Measurements from ENCODE around the gene KIAA0319L. TPM values are rescaled to one million over a fixed set of nuclear protein-coding genes. Genes with fewer than 3 reads are reported as not detected.

KIAA0319L gene
- total and polyA plus RNA-seq, 4 donors = 27.0 to 107 (median 27.9) TPM

DNA sequence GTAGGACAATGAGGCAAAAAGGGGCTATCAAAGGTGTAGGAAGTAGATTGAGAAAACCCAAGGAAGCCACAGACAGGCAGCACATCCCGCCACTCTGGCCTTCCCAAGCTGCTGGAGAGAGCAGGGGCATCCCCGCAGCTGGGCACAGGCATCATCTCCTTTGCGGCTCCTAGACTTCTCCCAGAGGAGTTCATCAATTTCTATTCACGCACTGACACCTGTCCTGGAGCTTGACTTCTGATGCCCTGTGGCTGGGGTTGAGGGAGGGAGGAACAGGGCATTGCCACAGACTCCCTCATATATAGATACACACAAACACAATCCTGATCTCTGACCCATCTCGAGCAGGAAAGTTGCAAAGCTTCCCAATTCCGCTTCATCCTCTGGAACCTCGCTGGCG, 14.1 kb upstream of the KIAA0319L start:
- Histone ChIP-seq H3K27me3 (ENCODE audit: control insufficient read depth in 4 of 4, insufficient read depth in 4 of 4, low read length in 3 of 4) (peaks cover 0 to 6% (median 3%) of the 10 kb centered on the region in 4 donors), H3K4me1 (ENCODE audit: control insufficient read depth in 4 of 4, insufficient read depth in 4 of 4, low read length in 3 of 4) (peaks cover 0 to 7% (median 3%) of the 10 kb centered on the region in 4 donors), H3K9me3 (ENCODE audit: control insufficient read depth in 4 of 4, low read length in 3 of 4) (no peaks in the 10 kb centered on the region), H3K36me3 (ENCODE audit: control insufficient read depth in 4 of 4, insufficient read depth in 3 of 4, low read depth in 1 of 4, low read length in 3 of 4) (no peaks in the 10 kb centered on the region), H3K4me3 (ENCODE audit: low read depth in 1 of 3, low read length in 3 of 3) (no peak overlapping the region), H3K27ac (ENCODE audit: low read depth in 1 of 2, low read length in 2 of 2) (no peak overlapping the region), H3K9ac (ENCODE audit: low read depth in 1 of 2, low read length in 2 of 2) (no peak overlapping the region)
- no peak for TF ChIP-seq RXRA (IDR thresholded peaks at IDR 0.05)
- WGBS = 90% methylated on average over 8 of the region's 8 CpGs
- no peak for DNase-seq (ENCODE audit: low spot score)

DNA sequence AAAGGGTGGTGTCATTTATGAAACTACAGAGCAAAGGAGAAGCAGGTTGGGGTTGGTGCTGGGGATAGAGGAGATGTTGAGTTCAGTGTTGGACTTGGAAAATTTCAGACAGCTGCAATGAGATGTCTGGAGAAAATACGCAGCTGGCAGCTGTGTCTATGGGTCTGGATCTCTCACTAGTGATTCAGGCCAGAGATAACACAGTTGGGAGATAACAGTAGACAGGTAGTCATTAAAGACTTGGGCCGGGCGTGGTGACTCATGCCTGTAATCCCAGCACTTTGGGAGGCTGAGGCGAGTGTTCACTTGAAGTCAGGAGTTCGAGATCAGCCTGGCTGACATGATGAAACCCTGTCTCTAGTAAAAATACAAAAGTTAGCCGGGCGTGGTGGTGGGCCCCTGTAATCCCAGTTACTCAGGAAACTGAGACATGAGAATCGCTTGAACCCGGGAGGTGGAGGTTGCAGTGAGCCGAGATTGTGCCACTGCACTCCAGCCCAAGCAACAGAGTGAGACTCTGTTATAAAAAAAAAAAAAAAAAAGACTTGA, 13.5 kb upstream of the KIAA0319L start:
- H3K9me3 ChIP-seq (ENCODE audit: control insufficient read depth in 4 of 4, low read length in 3 of 4) = no peaks in the 10 kb centered on the region
- H3K27me3 ChIP-seq (ENCODE audit: control insufficient read depth in 4 of 4, insufficient read depth in 4 of 4, low read length in 3 of 4) = peaks cover 0 to 6% (median 3%) of the 10 kb centered on the region in 4 donors
- TF ChIP-seq, protein P1, sequence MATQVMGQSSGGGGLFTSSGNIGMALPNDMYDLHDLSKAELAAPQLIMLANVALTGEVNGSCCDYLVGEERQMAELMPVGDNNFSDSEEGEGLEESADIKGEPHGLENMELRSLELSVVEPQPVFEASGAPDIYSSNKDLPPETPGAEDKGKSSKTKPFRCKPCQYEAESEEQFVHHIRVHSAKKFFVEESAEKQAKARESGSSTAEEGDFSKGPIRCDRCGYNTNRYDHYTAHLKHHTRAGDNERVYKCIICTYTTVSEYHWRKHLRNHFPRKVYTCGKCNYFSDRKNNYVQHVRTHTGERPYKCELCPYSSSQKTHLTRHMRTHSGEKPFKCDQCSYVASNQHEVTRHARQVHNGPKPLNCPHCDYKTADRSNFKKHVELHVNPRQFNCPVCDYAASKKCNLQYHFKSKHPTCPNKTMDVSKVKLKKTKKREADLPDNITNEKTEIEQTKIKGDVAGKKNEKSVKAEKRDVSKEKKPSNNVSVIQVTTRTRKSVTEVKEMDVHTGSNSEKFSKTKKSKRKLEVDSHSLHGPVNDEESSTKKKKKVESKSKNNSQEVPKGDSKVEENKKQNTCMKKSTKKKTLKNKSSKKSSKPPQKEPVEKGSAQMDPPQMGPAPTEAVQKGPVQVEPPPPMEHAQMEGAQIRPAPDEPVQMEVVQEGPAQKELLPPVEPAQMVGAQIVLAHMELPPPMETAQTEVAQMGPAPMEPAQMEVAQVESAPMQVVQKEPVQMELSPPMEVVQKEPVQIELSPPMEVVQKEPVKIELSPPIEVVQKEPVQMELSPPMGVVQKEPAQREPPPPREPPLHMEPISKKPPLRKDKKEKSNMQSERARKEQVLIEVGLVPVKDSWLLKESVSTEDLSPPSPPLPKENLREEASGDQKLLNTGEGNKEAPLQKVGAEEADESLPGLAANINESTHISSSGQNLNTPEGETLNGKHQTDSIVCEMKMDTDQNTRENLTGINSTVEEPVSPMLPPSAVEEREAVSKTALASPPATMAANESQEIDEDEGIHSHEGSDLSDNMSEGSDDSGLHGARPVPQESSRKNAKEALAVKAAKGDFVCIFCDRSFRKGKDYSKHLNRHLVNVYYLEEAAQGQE (IDR thresholded peaks at IDR 0.05) = no peak
- TF ChIP-seq RAD21 (IDR thresholded peaks at IDR 0.05) = no peak
- no peak for TF ChIP-seq NR2F2 (IDR thresholded peaks at IDR 0.05)
- TF ChIP-seq FOXA2 (IDR thresholded peaks at IDR 0.05) = no peak
- peaks cover 0 to 2% (median 0%) of the 10 kb centered on the region in 4 donors for H3K36me3 ChIP-seq (ENCODE audit: control insufficient read depth in 4 of 4, insufficient read depth in 3 of 4, low read depth in 1 of 4, low read length in 3 of 4)
- 90% methylated on average over 10 of the region's 10 CpGs for WGBS
- DNase-seq (ENCODE audit: low spot score) = no peak
- no peak overlapping the region for H3K27ac ChIP-seq (ENCODE audit: low read depth in 1 of 2, low read length in 2 of 2)
- H3K9ac ChIP-seq (ENCODE audit: low read depth in 1 of 2, low read length in 2 of 2) = no peak overlapping the region
- H3K4me1 ChIP-seq (ENCODE audit: control insufficient read depth in 4 of 4, insufficient read depth in 4 of 4, low read length in 3 of 4) = peaks cover 0 to 7% (median 3%) of the 10 kb centered on the region in 4 donors
- no peak overlapping the region for H3K4me3 ChIP-seq (ENCODE audit: low read depth in 1 of 3, low read length in 3 of 3)

DNA sequence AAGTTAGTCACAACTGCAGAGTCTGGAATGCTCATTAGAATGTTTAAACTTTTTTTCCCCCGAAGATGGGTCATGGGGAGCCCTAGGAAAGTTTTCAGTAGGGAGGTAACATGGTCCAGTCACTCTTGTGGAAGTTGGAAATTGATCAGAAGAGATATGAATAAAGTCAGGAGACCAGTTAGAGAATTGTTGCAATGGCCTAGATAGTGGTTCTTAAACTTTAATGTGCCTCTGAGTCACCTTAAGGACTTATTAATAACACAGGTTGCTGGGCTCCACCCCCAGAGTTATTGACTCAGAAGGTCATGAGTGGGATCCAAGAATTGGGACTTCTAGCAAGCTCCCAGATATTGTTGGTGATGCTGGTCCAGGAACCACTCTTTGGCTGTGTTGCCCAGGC, 12.7 kb upstream of the KIAA0319L start:
- TF ChIP-seq SP1 (IDR thresholded peaks at IDR 0.05) (no peak), FOXA2 (IDR thresholded peaks at IDR 0.05) (no peak), GABPA (IDR thresholded peaks at IDR 0.05 in 1 of 2, conservative IDR thresholded peaks at IDR 0.05 in 1 of 2) (no peak), RAD21 (IDR thresholded peaks at IDR 0.05) (no peak), HNF4G (IDR thresholded peaks at IDR 0.05) (no peak), TAF1 (conservative IDR thresholded peaks at IDR 0.05) (no peak), NR2F2 (IDR thresholded peaks at IDR 0.05) (no peak)
- TF ChIP-seq, protein P2, sequence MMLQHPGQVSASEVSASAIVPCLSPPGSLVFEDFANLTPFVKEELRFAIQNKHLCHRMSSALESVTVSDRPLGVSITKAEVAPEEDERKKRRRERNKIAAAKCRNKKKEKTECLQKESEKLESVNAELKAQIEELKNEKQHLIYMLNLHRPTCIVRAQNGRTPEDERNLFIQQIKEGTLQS (IDR thresholded peaks at IDR 0.05) = no peak
- TF ChIP-seq, protein P3, sequence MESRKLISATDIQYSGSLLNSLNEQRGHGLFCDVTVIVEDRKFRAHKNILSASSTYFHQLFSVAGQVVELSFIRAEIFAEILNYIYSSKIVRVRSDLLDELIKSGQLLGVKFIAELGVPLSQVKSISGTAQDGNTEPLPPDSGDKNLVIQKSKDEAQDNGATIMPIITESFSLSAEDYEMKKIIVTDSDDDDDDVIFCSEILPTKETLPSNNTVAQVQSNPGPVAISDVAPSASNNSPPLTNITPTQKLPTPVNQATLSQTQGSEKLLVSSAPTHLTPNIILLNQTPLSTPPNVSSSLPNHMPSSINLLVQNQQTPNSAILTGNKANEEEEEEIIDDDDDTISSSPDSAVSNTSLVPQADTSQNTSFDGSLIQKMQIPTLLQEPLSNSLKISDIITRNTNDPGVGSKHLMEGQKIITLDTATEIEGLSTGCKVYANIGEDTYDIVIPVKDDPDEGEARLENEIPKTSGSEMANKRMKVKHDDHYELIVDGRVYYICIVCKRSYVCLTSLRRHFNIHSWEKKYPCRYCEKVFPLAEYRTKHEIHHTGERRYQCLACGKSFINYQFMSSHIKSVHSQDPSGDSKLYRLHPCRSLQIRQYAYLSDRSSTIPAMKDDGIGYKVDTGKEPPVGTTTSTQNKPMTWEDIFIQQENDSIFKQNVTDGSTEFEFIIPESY (IDR thresholded peaks at IDR 0.05) = no peak
- TF ChIP-seq, protein P4, sequence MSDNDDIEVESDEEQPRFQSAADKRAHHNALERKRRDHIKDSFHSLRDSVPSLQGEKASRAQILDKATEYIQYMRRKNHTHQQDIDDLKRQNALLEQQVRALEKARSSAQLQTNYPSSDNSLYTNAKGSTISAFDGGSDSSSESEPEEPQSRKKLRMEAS (IDR thresholded peaks at IDR 0.05) = no peak
- Histone ChIP-seq H3K36me3 (ENCODE audit: control insufficient read depth in 4 of 4, insufficient read depth in 3 of 4, low read depth in 1 of 4, low read length in 3 of 4) (peaks cover 0 to 3% (median 0%) of the 10 kb centered on the region in 4 donors), H3K4me3 (ENCODE audit: low read depth in 1 of 3, low read length in 3 of 3) (no peak overlapping the region), H3K9ac (ENCODE audit: low read depth in 1 of 2, low read length in 2 of 2) (no peak overlapping the region), H3K9me3 (ENCODE audit: control insufficient read depth in 4 of 4, low read length in 3 of 4) (no peaks in the 10 kb centered on the region), H3K27ac (ENCODE audit: low read depth in 1 of 2, low read length in 2 of 2) (no peak overlapping the region), H3K27me3 (ENCODE audit: control insufficient read depth in 4 of 4, insufficient read depth in 4 of 4, low read length in 3 of 4) (peaks cover 0 to 6% (median 3%) of the 10 kb centered on the region in 4 donors), H3K4me1 (ENCODE audit: control insufficient read depth in 4 of 4, insufficient read depth in 4 of 4, low read length in 3 of 4) (peaks cover 0 to 7% (median 3%) of the 10 kb centered on the region in 4 donors)
- no peak for DNase-seq (ENCODE audit: low spot score)
- WGBS = 78% methylated on average over 1 of the region's 1 CpG

Data from liver (tissue), 9 donors.